NB4 (cell line): ENCODE data around the gene COPS4.
"Not testable (repeated sequence)": the region's sequence is repeated elsewhere in the genome, so short reads cannot be mapped to it uniquely, and the experiment has no call there.

Experiments
- DNase-seq: peaks from one replicate; pipeline ENCODE4 v3.0.0; 2010; ENCODE audit warnings: low read depth
- H3K4me3 ChIP-seq: one replicate; pipeline ENCODE4 v1.5.1; 2011; ENCODE audit warnings: mild to moderate bottlenecking, low read depth, low read length, moderate library complexity
- CTCF ChIP-seq: IDR thresholded peaks from one replicate; pipeline ENCODE4 v1.5.1; 2012; ENCODE audit warnings: low read depth, low read length
- MYC ChIP-seq: IDR thresholded peaks from 2 replicates; pipeline ENCODE4 v1.6.1; 2011; ENCODE audit warnings: low read depth, low read length
- POLR2A ChIP-seq: IDR thresholded peaks from 2 replicates; pipeline ENCODE4 v1.6.1; 2011; ENCODE audit warnings: mild to moderate bottlenecking; ENCODE audit not compliant: insufficient read length; ENCODE audit errors: extremely low read depth
- TF ChIP-seq, protein P1 (sequence below): IDR thresholded peaks from 2 replicates; pipeline ENCODE4 v1.6.1; 2011; ENCODE audit warnings: low read depth, low read length

COPS4 gene

GRCh38 chr4:83034630-83035494 lies at the start of gene COPS4:
COPS4 (plus strand) TSS chr4:83035183; CDS start chr4:83035225, 42 bp downstream.
- DNase-seq: peak; percentile 100
- H3K4me3 ChIP-seq: peak within 1 kb of the TSS; percentile 96
- peak; percentile 42 for TF ChIP-seq POLR2A
- peak; percentile 72 for TF ChIP-seq MYC
- TF ChIP-seq, protein P1, sequence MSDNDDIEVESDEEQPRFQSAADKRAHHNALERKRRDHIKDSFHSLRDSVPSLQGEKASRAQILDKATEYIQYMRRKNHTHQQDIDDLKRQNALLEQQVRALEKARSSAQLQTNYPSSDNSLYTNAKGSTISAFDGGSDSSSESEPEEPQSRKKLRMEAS: peak; percentile 29; the same call in 1 of the 2 replicates
- TF ChIP-seq CTCF: no peak

DNA sequence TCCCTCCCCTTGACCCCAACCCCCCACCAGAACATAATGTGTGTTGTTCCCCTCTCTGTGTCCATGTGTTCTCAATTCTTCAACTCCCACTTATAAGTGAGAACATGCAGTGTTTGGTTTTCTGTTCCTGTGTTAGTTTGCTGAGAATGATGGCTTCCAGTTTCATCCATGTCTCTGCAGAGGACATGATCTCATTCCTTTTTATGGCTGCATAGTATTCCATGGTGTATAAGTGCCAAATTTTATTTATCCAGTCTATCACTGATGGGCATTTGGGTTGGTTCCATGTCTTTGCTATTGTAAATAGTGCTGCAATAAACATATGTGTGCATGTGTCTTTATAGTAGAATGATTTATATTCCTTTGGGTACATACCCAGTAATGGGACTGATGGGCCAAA lies 47.5 kb upstream of the COPS4 start:
- DNase-seq, H3K4me3 ChIP-seq: not testable (repeated sequence)

GRCh38 chr4:82988323-82988832 lies 46.6 kb upstream of the COPS4 start:
- H3K4me3 ChIP-seq: no peak overlapping the region
- TF ChIP-seq POLR2A (no peak), CTCF (no peak)
- DNase-seq: no peak

DNA sequence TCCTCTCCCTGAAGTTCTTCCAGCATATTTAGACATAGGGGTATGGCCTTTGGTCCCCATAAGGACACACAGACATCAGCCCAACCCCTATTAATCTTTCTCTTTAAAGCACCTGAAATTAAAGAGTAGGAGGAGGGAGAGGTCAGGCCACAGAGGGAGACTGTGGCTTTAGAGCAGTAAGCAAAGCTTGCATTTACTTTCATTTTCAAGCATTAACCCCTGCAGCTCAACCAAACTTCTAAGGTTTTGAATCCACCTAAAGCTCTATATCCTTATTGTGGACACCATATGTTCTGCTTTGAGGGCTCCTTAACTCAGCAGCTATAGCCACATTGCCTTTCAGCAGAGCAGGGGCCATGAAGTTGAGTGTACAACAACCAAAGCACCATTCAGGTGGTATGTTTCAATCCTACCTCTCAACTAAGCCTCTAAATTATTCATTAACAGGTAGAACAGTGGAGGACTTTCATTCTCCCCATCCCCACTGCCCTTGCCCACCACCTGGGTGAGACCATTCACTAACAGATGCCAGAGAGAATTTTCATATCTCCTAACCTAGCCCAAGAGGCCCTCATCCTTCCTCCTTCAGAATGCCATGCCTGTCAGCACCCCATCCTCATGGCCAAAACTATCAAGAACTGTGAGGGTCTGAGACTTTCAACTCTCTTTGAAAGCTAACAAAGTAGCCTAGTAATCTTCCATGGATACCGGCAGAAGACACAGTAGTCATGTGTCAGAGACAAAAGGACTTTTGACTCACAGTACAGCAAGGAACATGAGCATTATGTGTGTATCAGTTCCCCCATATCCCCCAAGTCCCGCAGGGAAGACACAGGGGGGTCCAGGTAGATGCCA lies 45.2 kb upstream of the COPS4 start:
- TF ChIP-seq MYC (no peak), CTCF (no peak), POLR2A (no peak)
- TF ChIP-seq, protein P1: no peak

DNA sequence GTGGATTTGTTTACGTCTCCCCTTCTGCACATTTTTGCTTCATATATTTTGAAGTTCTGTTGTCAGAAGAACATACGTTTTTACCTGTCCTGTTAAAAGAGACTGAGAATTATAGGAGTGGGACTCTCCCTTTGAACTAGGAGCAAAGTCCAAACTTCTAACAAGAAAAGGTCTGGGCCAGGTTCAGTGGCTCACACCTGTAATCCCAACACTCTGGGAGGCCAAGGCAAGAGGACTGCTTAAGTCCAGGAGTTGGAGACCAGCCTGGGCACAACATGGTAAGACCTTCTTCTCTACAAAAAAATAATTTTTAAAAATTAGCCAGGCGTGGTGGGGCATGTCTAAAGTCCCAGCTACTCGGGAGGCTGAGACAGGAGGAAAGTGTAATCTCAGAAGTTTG lies 40.1 kb upstream of the COPS4 start:
- DNase-seq: no peak
- TF ChIP-seq, protein P1: no peak
- TF ChIP-seq CTCF (no peak), MYC (no peak), POLR2A (no peak)
- no peak overlapping the region for H3K4me3 ChIP-seq

More for the DNA sequence above, 45.2 kb upstream of the COPS4 start:
- no peak overlapping the region for H3K4me3 ChIP-seq
- DNase-seq: peak; percentile 33

DNA sequence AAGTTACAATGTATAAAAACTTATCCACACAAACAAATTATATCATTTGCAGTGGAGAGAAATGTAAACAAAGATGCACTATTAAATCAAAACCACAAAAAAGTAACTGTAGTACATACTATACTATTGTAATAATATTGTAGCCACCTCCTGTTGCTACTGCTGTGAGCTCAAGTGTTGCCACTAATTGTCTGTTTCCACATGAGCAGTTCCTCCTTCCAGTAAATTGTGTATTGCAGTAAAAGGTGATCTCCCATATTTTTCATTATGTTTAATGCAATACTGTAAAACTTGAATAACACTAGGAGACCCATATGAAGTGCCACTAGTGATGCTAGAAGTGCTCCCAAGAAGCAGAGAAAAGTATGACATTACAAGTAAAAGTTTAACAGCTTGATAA lies 36.1 kb upstream of the COPS4 start:
- no peak overlapping the region for H3K4me3 ChIP-seq
- DNase-seq: peak; percentile 36
- TF ChIP-seq CTCF (no peak), MYC (no peak), POLR2A (no peak)
- TF ChIP-seq, protein P1: no peak
